Measurements from ENCODE around the gene RNPS1.

DNA sequence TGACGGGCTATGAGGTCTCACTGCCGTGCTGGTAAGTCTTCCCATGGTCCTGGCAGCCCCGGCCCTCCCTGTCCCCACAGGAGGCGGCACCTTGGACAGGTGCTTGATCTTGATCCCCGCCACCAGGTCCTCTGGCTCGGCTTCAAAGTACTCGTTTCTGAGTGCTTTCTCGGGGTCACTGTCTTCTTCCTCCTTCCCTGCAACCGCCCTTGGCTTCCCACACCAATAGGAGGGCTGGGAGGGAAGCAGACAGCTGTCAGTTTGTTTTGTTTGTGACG lies 31.9 kb upstream of the RNPS1 start:
- TF ChIP-seq, protein P1, sequence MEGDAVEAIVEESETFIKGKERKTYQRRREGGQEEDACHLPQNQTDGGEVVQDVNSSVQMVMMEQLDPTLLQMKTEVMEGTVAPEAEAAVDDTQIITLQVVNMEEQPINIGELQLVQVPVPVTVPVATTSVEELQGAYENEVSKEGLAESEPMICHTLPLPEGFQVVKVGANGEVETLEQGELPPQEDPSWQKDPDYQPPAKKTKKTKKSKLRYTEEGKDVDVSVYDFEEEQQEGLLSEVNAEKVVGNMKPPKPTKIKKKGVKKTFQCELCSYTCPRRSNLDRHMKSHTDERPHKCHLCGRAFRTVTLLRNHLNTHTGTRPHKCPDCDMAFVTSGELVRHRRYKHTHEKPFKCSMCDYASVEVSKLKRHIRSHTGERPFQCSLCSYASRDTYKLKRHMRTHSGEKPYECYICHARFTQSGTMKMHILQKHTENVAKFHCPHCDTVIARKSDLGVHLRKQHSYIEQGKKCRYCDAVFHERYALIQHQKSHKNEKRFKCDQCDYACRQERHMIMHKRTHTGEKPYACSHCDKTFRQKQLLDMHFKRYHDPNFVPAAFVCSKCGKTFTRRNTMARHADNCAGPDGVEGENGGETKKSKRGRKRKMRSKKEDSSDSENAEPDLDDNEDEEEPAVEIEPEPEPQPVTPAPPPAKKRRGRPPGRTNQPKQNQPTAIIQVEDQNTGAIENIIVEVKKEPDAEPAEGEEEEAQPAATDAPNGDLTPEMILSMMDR (IDR thresholded peaks at IDR 0.05): no peak
- TF ChIP-seq POLR2A (IDR thresholded peaks at IDR 0.05): no peak
- TF ChIP-seq POLR2AphosphoS5 (IDR thresholded peaks at IDR 0.05): no peak

Data from prostate gland (tissue), 2 donors.